Measurements from ENCODE around the gene MYOCOS. TPM values are rescaled to one million over a fixed set of nuclear protein-coding genes. Genes with fewer than 3 reads are reported as not detected.

Gene MYOCOS
- polyA plus RNA-seq, 1 donor, result 1.2 TPM

GRCh38 chr1:171663036-171663853, 41.2 kb downstream of the MYOCOS start:
- DNase-seq, result no peak

GRCh38 chr1:171663854-171664575, 42.0 kb downstream of the MYOCOS start:
- no peak for DNase-seq

- no peak for DNase-seq
Measured at GRCh38 chr1:171664976-171665375, 42.9 kb downstream of the MYOCOS start.

GRCh38 chr1:171666114-171666769, 44.2 kb downstream of the MYOCOS start:
- no peak for DNase-seq

- DNase-seq, result no peak
Measured at GRCh38 chr1:171668372-171668771, 46.3 kb downstream of the MYOCOS start.

GRCh38 chr1:171670739-171671138, 48.7 kb downstream of the MYOCOS start:
- no peak for DNase-seq

GRCh38 chr1:171674431-171675405, 52.7 kb downstream of the MYOCOS start:
- DNase-seq, result no peak

Other genes starting within 250 kb of the MYOCOS start
- 153 TPM for gene PRRC2C, start 136.7 kb upstream of the MYOCOS start, polyA plus RNA-seq (ENCODE audit: insufficient read length)
- 0.10 TPM for gene MYOC, start 30.4 kb downstream of the MYOCOS start, polyA plus RNA-seq (ENCODE audit: insufficient read length)
- 21.2 TPM for gene VAMP4, start 119.8 kb downstream of the MYOCOS start, polyA plus RNA-seq (ENCODE audit: insufficient read length)
- gene METTL13, start 159.4 kb downstream of the MYOCOS start, polyA plus RNA-seq (ENCODE audit: insufficient read length), result 35.3 TPM
- 3.9 TPM for gene DNM3, start 219.3 kb downstream of the MYOCOS start, polyA plus RNA-seq (ENCODE audit: insufficient read length)

All from left kidney (tissue), 2 donors.